HCT116 (cell line): ENCODE results near the gene NRROS. TPM values are rescaled to one million over a fixed set of nuclear protein-coding genes. Genes with fewer than 3 reads are reported as not detected.

Experiments used
- ATAC-seq: fragments of 200-7000 bp; cut with Tn5 transposase; 2 replicates; pipeline ENCODE4 v1.9.1; 2020; ENCODE audit warnings: mild to moderate bottlenecking, moderate library complexity
- BruUV-seq: library from RNA; stranded (reverse); fragments of 400-500 nt; replicated peaks from 2 replicates; lab custom pipeline; 2021; lab: Mats Ljungman, UMichigan
- CTCF ChIA-PET: fragments of 300-600 bp; sonication (Branson Sonifier 250); formaldehyde crosslinking; loops from one replicate; lab custom pipeline; 2021; ENCODE audit warnings: antibody characterized with exemption; lab: Charles Lee
- POLR2A ChIA-PET: fragments of 300-600, 350-600 bp; sonication (Branson Sonifier 250); formaldehyde crosslinking; loops from one replicate; lab custom pipeline; 2021; ENCODE audit warnings: antibody characterized with exemption; lab: Charles Lee
- RAD21 ChIA-PET, 2 experiments: fragments of 300-600 bp; sonication (Branson Sonifier 250); formaldehyde crosslinking; loops; one replicate each; lab custom pipeline; 2023; ENCODE audit warnings: low total read pairs in 2 of 2; ENCODE audit not compliant: uncharacterized antibody in 2 of 2, unreplicated experiment in 2 of 2, low non-redundant PET in 1 of 2; lab: Charles Lee
- DNase-seq: peaks from one replicate; pipeline ENCODE4 v3.0.0-alpha.2; 2010; ENCODE audit warnings: low read depth, low spot score
- H2AFZ ChIP-seq: fragments of 200-600 bp; shearing (Covaris generic), sonication (generic); 2 replicates; pipeline ENCODE4 v1.6.1; 2017; ENCODE audit warnings: low read depth, mixed run types, mixed read lengths, antibody characterized with exemption, low read length; ENCODE audit not compliant: poor library complexity, severe bottlenecking
- H3K27ac ChIP-seq: 2 replicates; pipeline ENCODE4 v1.5.1; 2012; ENCODE audit warnings: low read depth, low read length
- H3K27me3 ChIP-seq: fragments of 200-600 bp; sonication (generic); 2 replicates; pipeline ENCODE4 v1.6.1; 2016; ENCODE audit warnings: mixed run types, low read length, mixed read lengths; ENCODE audit not compliant: insufficient read depth
- H3K36me3 ChIP-seq, 2 experiments: fragments of 200-500 bp in 1 of 2; fragments of 200-600 bp in 1 of 2; sonication (Bioruptor generic) in 1 of 2; sonication (generic) in 1 of 2; 2 replicates each; pipeline versions ENCODE4 v1.5.1 to v1.6.1; 2014 to 2016; ENCODE audit warnings: low read length in 2 of 2, inconsistent platforms in 1 of 2, mixed read lengths in 1 of 2, mixed run types in 1 of 2; ENCODE audit not compliant: insufficient read depth in 2 of 2, control insufficient read depth in 1 of 2
- H3K4me1 ChIP-seq, 2 experiments: fragments of 200-600 bp in 1 of 2; sonication (generic) in 1 of 2; 2 replicates each; pipeline versions ENCODE4 v1.5.1 to v1.6.1; 2012 to 2017; ENCODE audit warnings: low read length in 2 of 2, inconsistent platforms in 1 of 2, mild to moderate bottlenecking in 1 of 2, mixed read lengths in 1 of 2, mixed run types in 1 of 2, moderate library complexity in 1 of 2; ENCODE audit not compliant: insufficient read depth in 2 of 2, control insufficient read depth in 1 of 2
- H3K4me2 ChIP-seq: fragments of 200-600 bp; sonication (generic); 2 replicates; pipeline ENCODE4 v1.6.1; 2017; ENCODE audit warnings: mixed run types, low read length, mixed read lengths
- H3K4me3 ChIP-seq, 2 experiments: fragments of 200-600 bp in 1 of 2; sonication (generic) in 1 of 2; replicated peaks in 1 of 2; 2 replicates each; pipeline ENCODE4 v1.5.1; 2011 to 2016; ENCODE audit warnings: low read length in 2 of 2, control low read depth in 1 of 2, low read depth in 1 of 2, mild to moderate bottlenecking in 1 of 2, mixed read lengths in 1 of 2, mixed run types in 1 of 2
- H3K79me2 ChIP-seq: fragments of 200-600 bp; sonication (generic); 2 replicates; pipeline ENCODE4 v1.6.1; 2017; ENCODE audit warnings: mild to moderate bottlenecking, mixed run types, low read length, moderate library complexity, mixed read lengths; ENCODE audit not compliant: insufficient read depth
- H3K9ac ChIP-seq: fragments of 200-600 bp; sonication (generic); 2 replicates; pipeline ENCODE4 v1.6.1; 2016; ENCODE audit warnings: low read length, mixed read lengths
- H3K9me2 ChIP-seq: fragments of 200-600 bp; sonication (generic), shearing (Covaris generic); 2 replicates; pipeline ENCODE4 v1.6.1; 2017; ENCODE audit warnings: mixed run types, mild to moderate bottlenecking, moderate library complexity; ENCODE audit not compliant: insufficient read depth
- H3K9me3 ChIP-seq, 2 experiments: fragments of 200-500 bp in 1 of 2; fragments of 200-600 bp in 1 of 2; sonication (Bioruptor generic) in 1 of 2; sonication (generic) in 1 of 2; 2 replicates each; pipeline ENCODE4 v1.6.1; 2014 to 2017; ENCODE audit warnings: low read length in 2 of 2, mixed read lengths in 2 of 2, inconsistent platforms in 1 of 2, low read depth in 1 of 2, mild to moderate bottlenecking in 1 of 2, mixed run types in 1 of 2, moderate library complexity in 1 of 2; ENCODE audit not compliant: control insufficient read depth in 1 of 2, insufficient read depth in 1 of 2
- H4K20me1 ChIP-seq: fragments of 200-600 bp; sonication (generic), shearing (Covaris generic); 2 replicates; pipeline ENCODE4 v1.6.1; 2017; ENCODE audit warnings: mixed run types, mild to moderate bottlenecking, moderate library complexity; ENCODE audit not compliant: insufficient read depth
- ATF3 ChIP-seq: IDR thresholded peaks from 2 replicates; pipeline ENCODE4 v1.6.1; 2012
- CBX3 ChIP-seq: IDR thresholded peaks from 2 replicates; pipeline ENCODE4 v1.6.1; 2012; ENCODE audit warnings: low read depth
- CEBPB ChIP-seq: IDR thresholded peaks from 2 replicates; pipeline ENCODE4 v1.6.1; 2012; ENCODE audit warnings: low read depth
- CTCF ChIP-seq, 3 experiments: fragments of 200-600 bp in 1 of 3; sonication (generic) in 1 of 3; IDR thresholded peaks in 2 of 3; conservative IDR thresholded peaks in 1 of 3; 2 replicates each; pipeline ENCODE4 v1.5.1; 2012 to 2017; ENCODE audit warnings: low read depth in 2 of 3, low read length in 2 of 3, antibody characterized with exemption in 1 of 3, borderline replicate concordance in 1 of 3, control low read depth in 1 of 3, mild to moderate bottlenecking in 1 of 3, mixed read lengths in 1 of 3, mixed run types in 1 of 3, moderate library complexity in 1 of 3; ENCODE audit not compliant: insufficient read depth in 1 of 3
- ELF1 ChIP-seq: IDR thresholded peaks from 2 replicates; pipeline ENCODE4 v1.6.1; 2012; ENCODE audit warnings: low read depth, borderline replicate concordance
- EZH2 ChIP-seq: fragments of 200-600 bp; sonication (generic); IDR thresholded peaks from 2 replicates; pipeline ENCODE4 v1.6.1; 2017; ENCODE audit warnings: antibody characterized with exemption, mixed run types
- EZH2phosphoT487 ChIP-seq: fragments of 200-600 bp; IDR thresholded peaks from 2 replicates; pipeline ENCODE4 v1.6.1; 2018; ENCODE audit warnings: antibody characterized with exemption, borderline replicate concordance
- JUND ChIP-seq: IDR thresholded peaks from 2 replicates; pipeline ENCODE4 v1.6.1; 2012
- POLR2A ChIP-seq: IDR thresholded peaks from 2 replicates; pipeline ENCODE4 v1.7.0; 2011; ENCODE audit warnings: borderline replicate concordance; ENCODE audit not compliant: insufficient read depth, insufficient read length; ENCODE audit errors: extremely low read depth
- POLR2AphosphoS5 ChIP-seq: IDR thresholded peaks from 2 replicates; pipeline ENCODE4 v1.6.1; 2011; ENCODE audit warnings: mild to moderate bottlenecking, low read depth, low read length, moderate library complexity
- REST ChIP-seq: IDR thresholded peaks from 2 replicates; pipeline ENCODE4 v1.6.1; 2012; ENCODE audit warnings: low read depth
- SIN3A ChIP-seq: IDR thresholded peaks from 2 replicates; pipeline ENCODE4 v1.6.1; 2012; ENCODE audit warnings: low read depth
- SP1 ChIP-seq: IDR thresholded peaks from 2 replicates; pipeline ENCODE4 v1.6.1; 2012; ENCODE audit warnings: low read depth
- SRF ChIP-seq: IDR thresholded peaks from 2 replicates; pipeline ENCODE4 v1.6.1; 2012; ENCODE audit warnings: low read depth
- TCF7L2 ChIP-seq: IDR thresholded peaks from 2 replicates; pipeline ENCODE4 v1.7.0; 2011; ENCODE audit warnings: borderline replicate concordance, inconsistent platforms; ENCODE audit not compliant: insufficient read depth, insufficient read length; ENCODE audit errors: extremely low read depth
- YY1 ChIP-seq: IDR thresholded peaks from 2 replicates; pipeline ENCODE4 v1.6.1; 2011; ENCODE audit warnings: low read length, low read depth, moderate library complexity, mild to moderate bottlenecking; ENCODE audit not compliant: insufficient replicate concordance; ENCODE audit errors: extremely low read depth
- ZBTB33 ChIP-seq: IDR thresholded peaks from 2 replicates; pipeline ENCODE4 v1.6.1; 2011; ENCODE audit warnings: mild to moderate bottlenecking, low read length, moderate library complexity; ENCODE audit not compliant: insufficient replicate concordance; ENCODE audit errors: extremely low read depth
- ZNF274 ChIP-seq: fragments of 200-500 bp; sonication (Bioruptor generic); IDR thresholded peaks from 2 replicates; pipeline ENCODE4 v1.6.1; 2014; ENCODE audit warnings: mild to moderate bottlenecking, low read depth, low read length, inconsistent platforms
- intact Hi-C: fragments of 100-400 bp; cut with micrococcal nuclease; formaldehyde crosslinking; loops from 2 replicates; pipeline ENCODE4 v1.10.0; 2022
- total RNA-seq: library from RNA; stranded (reverse); gene quantifications from one replicate; pipeline ENCODE4 v1.2.1, GENCODE V29; 2021; ENCODE audit not compliant: unreplicated experiment

NRROS gene
- total RNA-seq, 1 experiment from 2014 or later = 0.12 TPM

GRCh38 chr3:196661400-196661799 lies 21.9 kb downstream of the NRROS start:
- no peaks in the 10 kb centered on the region for H3K27me3 ChIP-seq
- ATAC-seq = peak; percentile 53
- no peak overlapping the region for H2AFZ ChIP-seq
- H3K4me3 ChIP-seq = no peak overlapping the region
- ChIA-PET POLR2A (no interaction called here), RAD21 (no interaction called here), CTCF (interaction anchor here (1.0 kb wide), 1 partner anchor 16 kb away, joined by 3 read pairs; no protein-coding TSS in a partner anchor)
- no peak overlapping the region for H3K27ac ChIP-seq
- no TSS peak for BruUV-seq
- intact Hi-C loops = no loop called here
- no peak for DNase-seq
- TF ChIP-seq ELF1 = no peak
- TF ChIP-seq TCF7L2 = no peak
- TF ChIP-seq ZNF274 = no peak
- no peak for TF ChIP-seq POLR2AphosphoS5
- TF ChIP-seq ZBTB33 = no peak
- TF ChIP-seq POLR2A = no peak
- TF ChIP-seq ATF3 = no peak
- TF ChIP-seq CTCF (IDR thresholded peaks at IDR 0.05 in 2 of 3, conservative IDR thresholded peaks at IDR 0.05 in 1 of 3; ENCODE audit: borderline replicate concordance in 1 of 3, insufficient read depth in 1 of 3, low read depth in 2 of 3, low read length in 2 of 3) = no peak
- TF ChIP-seq SRF = no peak
- no peak for TF ChIP-seq JUND
- no peak for TF ChIP-seq CBX3
- no peak for TF ChIP-seq REST
- no peak for TF ChIP-seq YY1
- no peak for TF ChIP-seq CEBPB
- TF ChIP-seq EZH2phosphoT487 = no peak
- no peak for TF ChIP-seq SP1
- TF ChIP-seq SIN3A = no peak
- no peak for TF ChIP-seq EZH2
- H3K4me2 ChIP-seq = no peak overlapping the region
- H3K9me3 ChIP-seq = no peaks in the 10 kb centered on the region
- no peaks in the 10 kb centered on the region for H3K4me1 ChIP-seq
- H3K79me2 ChIP-seq = no peaks in the 10 kb centered on the region
- H3K36me3 ChIP-seq = no peaks in the 10 kb centered on the region
- H4K20me1 ChIP-seq = no peaks in the 10 kb centered on the region
- H3K9me2 ChIP-seq = no peaks in the 10 kb centered on the region
- no peak overlapping the region for H3K9ac ChIP-seq
